GM12878 (cell line): ENCODE measurements around the gene TTLL10.
A peak's percentile ranks its signal among the peaks of the same experiment; 100 is the strongest.

Experiments
- CBX3 ChIP-seq: fragments of 200-600 bp; sonication (generic); IDR thresholded peaks from 2 replicates; pipeline ENCODE4 v1.6.1; 2016; ENCODE audit warnings: low read depth, borderline replicate concordance
- CHD2 ChIP-seq: IDR thresholded peaks from 2 replicates; pipeline ENCODE4 v1.6.1; 2011; ENCODE audit warnings: low read depth, low read length, improper control_type of control experiment, borderline replicate concordance
- CTCF ChIP-seq, 3 experiments: IDR thresholded peaks in 2 of 3; conservative IDR thresholded peaks in 1 of 3; 2 replicates each; pipeline ENCODE4 v1.5.1; 2011; ENCODE audit warnings: low read depth in 3 of 3, low read length in 3 of 3, mild to moderate bottlenecking in 3 of 3, control low read depth in 2 of 3, moderate library complexity in 2 of 3, inconsistent platforms in 1 of 3, mixed read lengths in 1 of 3; ENCODE audit not compliant: control insufficient read depth in 2 of 3, insufficient read depth in 1 of 3; ENCODE audit errors: extremely low read depth in 1 of 3
- EP300 ChIP-seq, 2 experiments: fragments of 150-350 bp in 1 of 2; IDR thresholded peaks; 2 replicates each; pipeline ENCODE4 v1.6.1; 2011 to 2012; ENCODE audit warnings: low read depth in 2 of 2, low read length in 2 of 2, borderline replicate concordance in 1 of 2, improper control_type of control experiment in 1 of 2, inconsistent platforms in 1 of 2; ENCODE audit not compliant: control insufficient read depth in 1 of 2
- HCFC1 ChIP-seq: fragments of 150-350 bp; IDR thresholded peaks from 2 replicates; pipeline ENCODE4 v1.6.1; 2014; ENCODE audit warnings: low read length
- JUND ChIP-seq: IDR thresholded peaks from 2 replicates; pipeline ENCODE4 v1.6.1; 2012; ENCODE audit warnings: low read depth, mild to moderate bottlenecking, low read length, improper control_type of control experiment, moderate library complexity
- MXI1 ChIP-seq: fragments of 150-350 bp; IDR thresholded peaks from 2 replicates; pipeline ENCODE4 v1.6.1; 2011; ENCODE audit warnings: low read depth, mild to moderate bottlenecking, inconsistent platforms, low read length, improper control_type of control experiment
- NFIC ChIP-seq: IDR thresholded peaks from 2 replicates; pipeline ENCODE4 v1.6.1; 2012; ENCODE audit warnings: low read depth, mild to moderate bottlenecking, inconsistent platforms, low read length, moderate library complexity
- POLR2A ChIP-seq: IDR thresholded peaks from 2 replicates; pipeline ENCODE4 v1.6.1; 2011; ENCODE audit warnings: low read depth, mild to moderate bottlenecking, low read length
- POLR2AphosphoS5 ChIP-seq: IDR thresholded peaks from 2 replicates; pipeline ENCODE4 v1.6.1; 2011; ENCODE audit warnings: mild to moderate bottlenecking, low read length, inconsistent platforms
- RCOR1 ChIP-seq: conservative IDR thresholded peaks from 2 replicates; pipeline ENCODE4 v1.6.1; 2012; ENCODE audit warnings: low read depth, low read length, improper control_type of control experiment
- RFX5 ChIP-seq: IDR thresholded peaks from 2 replicates; pipeline ENCODE4 v1.6.1; 2011; ENCODE audit warnings: low read depth, low read length, improper control_type of control experiment
- TCF12 ChIP-seq: IDR thresholded peaks from 2 replicates; pipeline ENCODE4 v1.6.1; 2011; ENCODE audit warnings: low read depth, mild to moderate bottlenecking, low read length
- ZNF274 ChIP-seq: IDR thresholded peaks from one replicate; pipeline ENCODE4 v1.8.0; 2011; ENCODE audit not compliant: insufficient read length, insufficient read depth

GRCh38 chr1:1237874-1238701 lies 64.4 kb downstream of the TTLL10 start:
- TF ChIP-seq JUND (no peak), HCFC1 (no peak), CTCF (IDR thresholded peaks at IDR 0.05 in 2 of 3, conservative IDR thresholded peaks at IDR 0.05 in 1 of 3; ENCODE audit: control insufficient read depth in 2 of 3, extremely low read depth in 1 of 3, insufficient read depth in 1 of 3, low read depth in 3 of 3, low read length in 3 of 3) (no peak), MXI1 (no peak), RCOR1 (no peak), POLR2A (no peak), EP300 (IDR thresholded peaks at IDR 0.05; ENCODE audit: borderline replicate concordance in 1 of 2, control insufficient read depth in 1 of 2, low read depth in 2 of 2, low read length in 2 of 2) (no peak; a peak in 1 of 4 replicates), POLR2AphosphoS5 (no peak), ZNF274 (no peak), RFX5 (no peak), CBX3 (no peak), TCF12 (0 out of 2 replicates have a peak, but pooled peaks have one; percentile 12), CHD2 (no peak), NFIC (no peak)
